SK-N-SH (cell line): Measurements from ENCODE around the gene SPIRE1.

Experiments used
- CHD2 ChIP-seq: fragments of 150-350 bp; IDR thresholded peaks from 2 replicates; pipeline ENCODE4 v1.6.1; 2018; ENCODE audit warnings: low read length; ENCODE audit not compliant: partially characterized antibody
- CTCF ChIP-seq: fragments of 200-600 bp; sonication (generic); IDR thresholded peaks from 2 replicates; pipeline ENCODE4 v1.6.1; 2017; ENCODE audit warnings: antibody characterized with exemption, mild to moderate bottlenecking, moderate library complexity
- EP300 ChIP-seq, 2 experiments: IDR thresholded peaks; 2 replicates each; pipeline versions ENCODE4 v1.4.0 to v1.6.1; 2012; ENCODE audit warnings: borderline replicate concordance in 1 of 2, low read depth in 1 of 2, low read length in 1 of 2
- GABPA ChIP-seq: IDR thresholded peaks from 2 replicates; pipeline ENCODE4 v1.4.0; 2012; ENCODE audit warnings: low read depth, mild to moderate bottlenecking
- JUND ChIP-seq: IDR thresholded peaks from 2 replicates; pipeline ENCODE4 v1.4.0; 2012
- RAD21 ChIP-seq: IDR thresholded peaks from 2 replicates; pipeline ENCODE4 v1.6.1; 2012; ENCODE audit warnings: mild to moderate bottlenecking, low read length
- TF ChIP-seq, protein P1 (sequence below): IDR thresholded peaks from 2 replicates; pipeline ENCODE4 v1.4.0; 2012; ENCODE audit warnings: low read depth, borderline replicate concordance

GRCh38 chr18:12516049-12516630 lies 141.8 kb downstream of the SPIRE1 start:
- no peak for TF ChIP-seq CTCF
- no peak for TF ChIP-seq RAD21
- no peak for TF ChIP-seq GABPA
- TF ChIP-seq, protein P1, sequence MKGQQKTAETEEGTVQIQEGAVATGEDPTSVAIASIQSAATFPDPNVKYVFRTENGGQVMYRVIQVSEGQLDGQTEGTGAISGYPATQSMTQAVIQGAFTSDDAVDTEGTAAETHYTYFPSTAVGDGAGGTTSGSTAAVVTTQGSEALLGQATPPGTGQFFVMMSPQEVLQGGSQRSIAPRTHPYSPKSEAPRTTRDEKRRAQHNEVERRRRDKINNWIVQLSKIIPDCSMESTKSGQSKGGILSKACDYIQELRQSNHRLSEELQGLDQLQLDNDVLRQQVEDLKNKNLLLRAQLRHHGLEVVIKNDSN: no peak
- no peak for TF ChIP-seq CHD2
- TF ChIP-seq EP300 (IDR thresholded peaks at IDR 0.05; ENCODE audit: borderline replicate concordance in 1 of 2, low read depth in 1 of 2, low read length in 1 of 2): no peak
- TF ChIP-seq JUND: no peak
